NCI-H2171 treated with DMSO at 0.1 percent for 48 hours (cell line): ENCODE data around the gene KCNAB2.

Experiments used
- DNase-seq: peaks from one replicate; lab custom pipeline; 2025; lab: John Stamatoyannopoulos, UW

The KCNAB2 gene

DNA sequence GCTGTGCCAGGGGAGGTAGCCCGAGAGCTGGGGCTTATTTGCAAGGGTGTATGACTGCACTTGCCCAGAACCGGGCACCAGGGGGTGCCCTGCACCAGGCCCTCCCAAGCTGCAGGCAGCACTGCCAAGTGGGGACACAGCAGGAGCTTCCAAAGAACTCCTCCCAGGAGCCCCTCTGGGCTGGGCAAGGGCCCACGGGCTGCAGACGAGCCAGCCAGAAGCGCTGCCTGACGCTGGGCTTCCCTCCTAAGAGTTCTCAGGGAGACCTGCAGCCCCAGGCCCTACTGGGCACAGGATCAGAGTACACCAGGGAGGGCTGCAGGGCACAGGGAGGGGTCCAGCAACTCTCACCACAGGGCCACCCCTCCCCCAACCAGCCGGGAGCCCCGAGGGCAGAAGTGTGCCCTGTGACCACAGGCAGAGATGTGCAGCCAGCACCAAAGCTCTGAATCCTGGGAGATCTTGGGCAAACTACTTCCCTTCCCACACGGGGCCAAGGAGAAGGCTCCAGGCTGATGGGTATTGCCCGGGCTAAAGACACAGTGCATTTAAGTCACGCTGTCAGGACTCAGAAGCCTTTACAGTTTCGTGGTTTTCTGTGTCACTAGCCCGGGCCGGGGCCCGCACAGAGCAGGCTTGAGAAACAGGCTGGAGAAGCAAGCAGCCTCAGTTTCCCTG lies 63.4 kb downstream of the KCNAB2 start:
- peak; percentile 64 for DNase-seq

DNA sequence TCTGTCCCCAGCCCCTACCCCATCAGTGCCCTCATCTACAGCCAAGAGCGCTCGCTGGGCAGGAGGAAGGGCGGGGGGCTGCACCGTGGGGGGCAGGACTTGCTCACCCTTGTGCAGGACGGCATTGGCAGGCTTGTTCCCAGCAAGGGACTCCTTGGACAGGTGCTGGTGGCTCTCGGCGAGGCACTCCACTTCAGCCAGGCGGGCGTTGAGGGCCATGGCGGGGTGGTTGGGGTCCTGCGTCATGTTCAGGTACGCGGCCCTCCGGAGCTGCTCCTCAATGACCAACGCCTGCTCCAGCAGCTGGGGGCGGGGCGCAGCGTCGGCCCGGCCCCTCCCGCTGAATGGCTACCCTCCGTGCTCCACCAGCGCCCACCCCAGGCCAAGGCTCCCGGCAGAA lies 64.0 kb downstream of the KCNAB2 start:
- DNase-seq, result no peak

DNA sequence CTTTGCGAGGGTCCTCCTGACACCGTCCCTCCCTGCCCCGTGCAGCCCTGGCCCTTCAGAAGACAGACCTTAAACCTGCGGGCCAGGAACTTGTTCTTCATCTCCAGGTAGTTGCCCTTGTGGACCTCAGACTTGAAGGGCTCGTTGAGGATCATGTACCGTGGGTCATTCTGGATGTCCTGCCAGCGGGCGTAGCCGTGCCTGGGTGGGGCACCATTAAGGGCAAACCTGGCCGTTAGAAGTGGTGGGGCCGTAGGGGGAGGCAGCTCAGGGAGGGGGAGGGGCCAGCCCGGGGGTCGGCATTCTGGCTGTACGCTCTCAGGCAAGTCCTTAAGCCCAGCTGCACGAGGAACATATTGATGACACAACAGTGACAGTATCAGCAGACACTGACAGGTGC lies 64.6 kb downstream of the KCNAB2 start:
- no peak for DNase-seq

DNA sequence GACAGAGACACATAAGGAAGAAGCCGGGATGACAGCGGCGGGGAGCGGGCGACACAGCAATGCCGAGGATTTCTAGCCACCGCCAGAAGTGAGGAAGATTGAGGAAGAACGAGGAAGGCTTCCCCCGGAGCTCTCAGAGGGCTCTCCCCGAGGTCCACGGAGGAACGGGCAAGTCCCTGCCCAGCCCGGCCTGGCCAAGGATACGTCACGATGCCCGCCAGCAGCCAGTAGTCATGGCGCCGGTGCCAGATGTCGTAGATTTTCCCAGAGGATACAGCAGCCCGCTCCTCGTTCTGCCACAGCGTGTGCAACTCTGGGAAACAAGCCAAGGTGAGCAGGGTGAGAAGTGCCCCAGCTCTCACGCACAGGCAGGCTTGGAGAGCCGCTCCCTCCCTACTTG lies 65.9 kb downstream of the KCNAB2 start:
- DNase-seq, result peak; percentile 99

GRCh38 chr1:6111991-6112689 lies 66.5 kb downstream of the KCNAB2 start:
- DNase-seq, result peak; percentile 15

- DNase-seq, result no peak
These were observed 67.0 kb downstream of the KCNAB2 start for GRCh38 chr1:6112690-6113005.

- no peak for DNase-seq
These were observed 67.4 kb downstream of the KCNAB2 start for GRCh38 chr1:6113116-6113515.

DNA sequence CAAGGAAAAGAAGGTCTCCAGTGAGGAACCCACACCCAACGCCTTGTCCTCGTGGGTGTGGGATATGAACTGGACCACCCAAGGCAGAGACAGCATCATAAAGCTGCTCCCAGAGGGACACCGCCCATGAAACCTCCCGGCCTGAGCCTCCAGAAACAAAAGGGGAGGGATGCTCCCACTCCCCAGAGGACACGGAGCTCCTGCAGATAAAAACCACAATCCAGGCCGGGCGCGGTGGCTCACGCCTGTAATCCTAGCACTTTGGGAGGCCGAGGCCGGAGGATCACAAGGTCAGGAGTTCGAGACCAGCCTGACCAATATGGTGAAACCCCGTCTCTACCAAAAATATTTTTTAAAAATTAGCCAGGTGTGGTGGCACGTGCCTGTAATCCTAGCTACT lies 68.1 kb downstream of the KCNAB2 start:
- no peak for DNase-seq

- DNase-seq, result no peak
These were observed 70.4 kb downstream of the KCNAB2 start for GRCh38 chr1:6116137-6116536.

GRCh38 chr1:6117064-6117463 lies 71.4 kb downstream of the KCNAB2 start:
- DNase-seq, result no peak

- no peak for DNase-seq
These were observed 71.9 kb downstream of the KCNAB2 start for GRCh38 chr1:6117624-6118023.

GRCh38 chr1:6118415-6118814 lies 72.7 kb downstream of the KCNAB2 start:
- DNase-seq, result no peak

- no peak for DNase-seq
These were observed 75.3 kb downstream of the KCNAB2 start for GRCh38 chr1:6121021-6121421.

DNA sequence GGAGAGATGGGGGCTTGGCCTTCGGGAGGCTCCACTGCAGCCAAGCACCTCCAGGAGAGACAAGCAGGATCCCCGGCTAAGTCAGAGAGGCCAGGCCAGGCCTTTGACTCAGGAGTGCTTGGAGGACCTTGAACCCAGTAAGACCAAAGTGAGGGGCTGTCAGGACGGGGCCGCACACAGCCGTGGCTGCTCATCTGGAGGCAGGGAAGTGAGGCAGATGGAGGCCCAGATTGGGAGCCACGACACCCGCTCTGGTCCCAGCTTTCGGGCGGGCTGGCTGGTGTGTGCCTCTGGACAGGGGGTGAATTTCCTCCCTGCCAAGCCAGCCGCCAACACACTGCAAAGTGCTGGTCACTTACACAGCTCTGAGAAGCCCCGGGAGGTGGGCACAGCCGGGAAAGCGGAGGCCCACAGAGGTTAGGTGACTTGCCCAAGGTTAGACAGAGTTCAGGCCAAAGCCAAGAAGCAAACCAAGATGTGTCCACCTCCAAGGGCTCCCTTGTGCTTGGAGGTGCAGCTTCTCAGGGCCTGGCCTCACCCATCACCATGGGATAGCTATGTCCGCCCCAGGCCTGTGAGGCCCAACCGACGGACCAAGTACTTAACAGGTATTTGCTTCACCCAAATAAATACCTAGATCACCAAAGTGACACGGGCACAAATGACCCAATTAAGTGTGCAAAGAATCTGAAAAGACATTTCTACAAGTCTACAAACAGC lies 76.1 kb downstream of the KCNAB2 start:
- no peak for DNase-seq

DNA sequence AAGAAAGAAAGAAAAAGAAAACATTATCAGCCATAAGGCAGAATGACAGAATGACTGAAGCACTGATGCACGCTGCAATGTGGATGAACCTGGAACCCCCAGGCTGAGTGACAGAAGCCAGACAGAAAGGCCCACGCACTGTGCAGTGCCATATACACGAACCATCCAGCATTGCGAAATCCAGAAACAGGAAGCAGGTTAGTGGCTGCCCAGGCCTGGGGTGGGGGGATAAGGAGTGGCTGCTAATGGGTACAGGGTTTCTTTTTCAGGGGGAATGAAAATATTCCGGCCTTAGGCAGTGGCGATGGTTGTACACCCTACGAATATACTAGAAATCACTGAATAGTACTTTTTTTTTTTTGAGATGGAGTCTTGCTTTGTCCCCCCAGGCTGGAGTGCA lies 77.4 kb downstream of the KCNAB2 start:
- DNase-seq, result no peak

GRCh38 chr1:6123816-6124215 lies 78.1 kb downstream of the KCNAB2 start:
- no peak for DNase-seq

DNA sequence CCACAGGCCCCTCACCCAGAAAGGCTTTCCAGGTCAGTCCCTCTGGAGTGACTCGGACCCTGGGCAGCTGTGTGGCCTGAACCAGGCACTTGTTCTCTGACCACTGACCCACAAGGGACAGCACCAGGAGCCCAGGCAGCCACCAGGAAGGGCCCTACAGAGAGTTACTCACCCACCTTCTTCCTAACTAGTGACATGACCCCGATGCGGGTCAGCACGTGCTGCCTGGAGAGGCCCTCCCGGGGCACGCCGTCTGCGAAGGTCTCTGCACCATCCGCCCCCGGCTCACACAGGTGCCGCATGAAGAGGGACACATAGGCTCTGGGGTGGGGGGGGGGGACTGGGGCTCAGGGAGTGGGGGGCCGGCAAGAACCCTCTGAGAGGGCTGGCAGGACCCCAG lies 78.7 kb downstream of the KCNAB2 start:
- no peak for DNase-seq

- DNase-seq, result no peak
These were observed 79.2 kb downstream of the KCNAB2 start for GRCh38 chr1:6124746-6125365.

- DNase-seq, result no peak
These were observed 79.7 kb downstream of the KCNAB2 start for GRCh38 chr1:6125366-6125765.

GRCh38 chr1:6126028-6126427 lies 80.3 kb downstream of the KCNAB2 start:
- no peak for DNase-seq

DNA sequence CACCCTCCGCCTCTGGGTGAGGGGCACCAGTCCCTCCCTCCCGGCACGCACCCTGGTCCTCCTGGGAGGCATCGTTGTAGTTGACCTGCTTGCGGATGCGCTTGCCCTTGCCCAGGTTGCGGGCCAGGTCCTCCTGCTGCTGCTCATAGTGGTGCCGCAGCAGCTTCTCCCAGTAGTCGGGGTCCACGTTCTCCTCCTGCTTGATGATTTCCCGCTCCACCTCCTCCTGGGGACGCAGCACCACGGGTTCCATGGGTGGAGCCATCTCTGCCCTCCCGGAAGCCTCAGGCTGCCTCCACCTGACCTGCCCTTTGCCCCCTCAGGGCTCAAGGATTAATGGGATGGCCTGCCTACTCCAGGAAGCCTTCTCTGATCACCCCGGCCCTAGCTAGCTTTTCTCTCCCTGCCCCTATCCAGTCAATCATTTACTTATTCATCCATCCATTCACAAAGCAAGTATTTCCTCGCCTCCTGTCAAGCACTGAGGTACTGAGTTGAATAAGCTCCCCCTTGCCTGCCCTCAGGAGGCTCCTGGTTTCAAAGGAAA lies 80.9 kb downstream of the KCNAB2 start:
- DNase-seq, result no peak

DNA sequence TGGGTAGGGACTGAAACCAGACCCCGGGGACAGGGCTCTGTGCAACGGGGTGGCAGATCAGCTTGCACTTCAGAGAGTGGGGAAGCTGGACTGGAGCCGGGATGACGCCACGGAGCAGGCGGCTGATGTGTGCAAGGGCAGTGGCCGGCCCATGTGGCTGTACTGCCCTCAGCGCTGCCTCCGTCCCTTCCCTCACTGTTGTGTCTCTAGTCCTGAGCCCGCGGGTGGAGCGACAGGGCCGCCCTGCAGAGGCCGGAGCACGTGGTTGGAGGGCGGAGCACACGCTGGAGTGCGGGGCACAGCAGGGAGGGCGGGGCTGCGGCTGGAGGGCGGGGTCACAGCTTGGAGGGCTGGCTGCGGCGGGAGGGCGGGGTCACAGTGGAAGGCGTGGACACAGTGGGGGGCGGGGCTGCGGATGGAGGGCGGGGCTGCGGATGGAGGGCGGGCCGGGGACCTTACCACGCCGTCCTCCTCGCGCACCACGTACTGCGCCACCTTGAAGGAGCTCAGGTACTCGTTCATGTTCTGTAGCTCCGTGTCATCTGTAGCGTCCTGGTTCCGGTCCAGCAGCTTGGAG lies 82.0 kb downstream of the KCNAB2 start:
- no peak for DNase-seq
